ENCODE results near the gene RPS6KC1. TPM values are rescaled to one million over a fixed set of nuclear protein-coding genes. Genes with fewer than 3 reads are reported as not detected.

The RPS6KC1 gene
- total RNA-seq, 1 donor from 2014 or later, result 32.6 TPM

DNA sequence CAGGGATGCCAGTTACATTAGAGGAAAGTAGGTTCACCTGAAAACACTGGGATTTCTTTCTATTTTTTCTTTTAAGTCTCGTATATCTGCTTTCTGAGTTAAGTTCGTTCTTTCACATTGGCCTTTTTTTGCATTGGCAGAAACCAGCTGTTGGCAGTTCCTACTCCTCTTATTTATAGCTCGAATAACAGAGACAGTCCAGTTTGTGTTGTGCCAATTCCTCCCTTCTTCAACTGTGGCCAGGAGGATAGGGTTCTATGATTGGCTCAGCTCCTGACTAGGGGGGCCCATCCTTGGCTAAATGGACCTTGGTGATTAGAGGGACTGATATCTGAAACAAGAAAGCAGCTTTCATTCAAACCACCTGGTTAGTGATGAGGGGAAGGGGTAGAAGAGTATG lies 115.8 kb downstream of the RPS6KC1 start:
- Histone ChIP-seq H3K4me3 (no peak overlapping the region), H3K27ac (no peak overlapping the region), H3K9ac (no peak overlapping the region), H4K20me1 (ENCODE audit: low read depth) (no peaks in the 10 kb centered on the region), H3K79me2 (ENCODE audit: low read depth) (no peaks in the 10 kb centered on the region), H3K9me3 (ENCODE audit: low read depth) (no peaks in the 10 kb centered on the region), H3K4me1 (no peaks in the 10 kb centered on the region), H3K36me3 (no peaks in the 10 kb centered on the region), H3K4me2 (no peak overlapping the region), H3K27me3 (no peaks in the 10 kb centered on the region), H2AFZ (replicated peaks) (no peak overlapping the region), H3F3A (ENCODE audit: low read depth) (no peaks in the 10 kb centered on the region)
- peaks cover 9% of the 10 kb centered on the region for H3K4me1 Mint-ChIP-seq
- H3K27ac Mint-ChIP-seq, result no peak overlapping the region
- no peak for DNase-seq (ENCODE audit: low spot score)
- H3K9me3 Mint-ChIP-seq, result no peaks in the 10 kb centered on the region
- no peaks in the 10 kb centered on the region for H3K27me3 Mint-ChIP-seq (ENCODE audit: insufficient read depth, low read depth)
- no peak overlapping the region for H3K4me3 Mint-ChIP-seq
- peaks cover 1% of the 10 kb centered on the region for H3K36me3 Mint-ChIP-seq
- TF ChIP-seq EZH2phosphoT487 (IDR thresholded peaks at IDR 0.05), result no peak
- TF ChIP-seq, protein P1, sequence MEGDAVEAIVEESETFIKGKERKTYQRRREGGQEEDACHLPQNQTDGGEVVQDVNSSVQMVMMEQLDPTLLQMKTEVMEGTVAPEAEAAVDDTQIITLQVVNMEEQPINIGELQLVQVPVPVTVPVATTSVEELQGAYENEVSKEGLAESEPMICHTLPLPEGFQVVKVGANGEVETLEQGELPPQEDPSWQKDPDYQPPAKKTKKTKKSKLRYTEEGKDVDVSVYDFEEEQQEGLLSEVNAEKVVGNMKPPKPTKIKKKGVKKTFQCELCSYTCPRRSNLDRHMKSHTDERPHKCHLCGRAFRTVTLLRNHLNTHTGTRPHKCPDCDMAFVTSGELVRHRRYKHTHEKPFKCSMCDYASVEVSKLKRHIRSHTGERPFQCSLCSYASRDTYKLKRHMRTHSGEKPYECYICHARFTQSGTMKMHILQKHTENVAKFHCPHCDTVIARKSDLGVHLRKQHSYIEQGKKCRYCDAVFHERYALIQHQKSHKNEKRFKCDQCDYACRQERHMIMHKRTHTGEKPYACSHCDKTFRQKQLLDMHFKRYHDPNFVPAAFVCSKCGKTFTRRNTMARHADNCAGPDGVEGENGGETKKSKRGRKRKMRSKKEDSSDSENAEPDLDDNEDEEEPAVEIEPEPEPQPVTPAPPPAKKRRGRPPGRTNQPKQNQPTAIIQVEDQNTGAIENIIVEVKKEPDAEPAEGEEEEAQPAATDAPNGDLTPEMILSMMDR (IDR thresholded peaks at IDR 0.05), result no peak
- TF ChIP-seq EZH2 (IDR thresholded peaks at IDR 0.05), result no peak

DNA sequence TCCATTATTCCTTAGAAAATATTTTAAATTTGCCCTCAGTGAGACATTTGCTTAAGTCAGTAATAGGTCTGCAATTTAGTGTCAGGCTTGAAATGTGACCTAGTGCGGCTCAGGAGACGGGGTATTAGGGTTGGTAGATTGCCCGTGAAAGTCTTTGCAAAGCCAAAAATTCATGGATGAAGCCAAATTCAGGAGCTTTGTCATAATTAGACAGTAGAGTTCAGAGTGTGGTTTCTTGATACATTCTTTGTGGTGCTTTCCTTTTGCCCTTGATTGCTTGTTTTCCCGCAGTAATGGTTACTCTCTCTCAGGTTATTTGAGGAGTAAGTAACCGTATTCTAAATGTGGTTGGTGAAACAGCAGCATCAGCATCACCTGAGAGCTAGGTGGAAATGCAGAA lies 120.7 kb downstream of the RPS6KC1 start:
- Histone ChIP-seq H3K27ac (no peak overlapping the region), H3K9me3 (ENCODE audit: low read depth) (no peaks in the 10 kb centered on the region), H3K4me3 (no peak overlapping the region), H3F3A (ENCODE audit: low read depth) (no peaks in the 10 kb centered on the region), H2AFZ (replicated peaks) (no peak overlapping the region), H3K27me3 (no peaks in the 10 kb centered on the region), H3K4me2 (no peak overlapping the region), H3K79me2 (ENCODE audit: low read depth) (no peaks in the 10 kb centered on the region), H3K9ac (no peak overlapping the region), H3K36me3 (no peaks in the 10 kb centered on the region), H3K4me1 (no peaks in the 10 kb centered on the region), H4K20me1 (ENCODE audit: low read depth) (no peaks in the 10 kb centered on the region)
- H3K36me3 Mint-ChIP-seq, result peaks cover 15% of the 10 kb centered on the region
- H3K9me3 Mint-ChIP-seq, result no peaks in the 10 kb centered on the region
- H3K4me3 Mint-ChIP-seq, result no peak overlapping the region
- no peaks in the 10 kb centered on the region for H3K27me3 Mint-ChIP-seq (ENCODE audit: insufficient read depth, low read depth)
- H3K27ac Mint-ChIP-seq, result no peak overlapping the region
- TF ChIP-seq EZH2phosphoT487 (IDR thresholded peaks at IDR 0.05) (no peak), EZH2 (IDR thresholded peaks at IDR 0.05) (no peak)
- TF ChIP-seq, protein P1 (IDR thresholded peaks at IDR 0.05), result no peak
- DNase-seq (ENCODE audit: low spot score), result no peak
- peaks cover 4% of the 10 kb centered on the region for H3K4me1 Mint-ChIP-seq

DNA sequence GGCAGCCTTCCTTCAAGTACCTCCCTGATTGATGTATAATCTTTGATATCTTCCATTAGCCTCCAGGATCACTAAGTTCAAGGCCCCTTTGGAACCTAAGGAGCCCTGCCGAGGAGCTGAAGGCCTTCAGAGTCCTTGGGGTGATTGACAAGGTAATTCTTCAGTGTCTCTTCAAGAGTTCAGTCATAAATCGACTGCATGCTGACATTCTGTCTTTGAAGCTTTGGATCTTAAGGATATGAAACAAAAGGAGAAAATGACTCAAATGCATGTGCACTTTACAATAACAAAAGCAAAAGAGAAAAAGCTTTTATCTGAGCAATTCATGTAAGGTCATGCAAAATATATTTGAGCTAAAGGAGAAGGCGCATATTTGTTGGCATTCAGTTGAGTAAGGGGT lies 125.3 kb downstream of the RPS6KC1 start:
- Histone ChIP-seq H3K4me3 (no peak overlapping the region), H3K9me3 (ENCODE audit: low read depth) (no peaks in the 10 kb centered on the region), H3K36me3 (no peaks in the 10 kb centered on the region), H3F3A (ENCODE audit: low read depth) (no peaks in the 10 kb centered on the region), H3K4me1 (no peaks in the 10 kb centered on the region), H3K27ac (no peak overlapping the region), H2AFZ (replicated peaks) (no peak overlapping the region), H4K20me1 (ENCODE audit: low read depth) (no peaks in the 10 kb centered on the region), H3K4me2 (no peak overlapping the region), H3K9ac (no peak overlapping the region), H3K27me3 (no peaks in the 10 kb centered on the region), H3K79me2 (ENCODE audit: low read depth) (no peaks in the 10 kb centered on the region)
- no peak overlapping the region for H3K27ac Mint-ChIP-seq
- TF ChIP-seq EZH2 (IDR thresholded peaks at IDR 0.05), result no peak
- no peak for TF ChIP-seq EZH2phosphoT487 (IDR thresholded peaks at IDR 0.05)
- TF ChIP-seq, protein P1 (IDR thresholded peaks at IDR 0.05), result no peak
- peaks cover 19% of the 10 kb centered on the region for H3K36me3 Mint-ChIP-seq
- peaks cover 4% of the 10 kb centered on the region for H3K4me1 Mint-ChIP-seq
- no peak for DNase-seq (ENCODE audit: low spot score)
- H3K4me3 Mint-ChIP-seq, result no peak overlapping the region
- no peaks in the 10 kb centered on the region for H3K9me3 Mint-ChIP-seq
- H3K27me3 Mint-ChIP-seq (ENCODE audit: insufficient read depth, low read depth), result no peaks in the 10 kb centered on the region
